Caki2 (cell line): ENCODE measurements around the gene RNLS. TPM values are rescaled to one million over a fixed set of nuclear protein-coding genes. Genes with fewer than 3 reads are reported as not detected.

ENCODE experiments used
- DNase-seq: peaks from one replicate; pipeline ENCODE4 v3.0.0-alpha.2; 2015; ENCODE audit warnings: low read depth
- in situ Hi-C: cut with HindIII; loops from 2 replicates; pipeline ENCODE4 v1.10.0; 2016; ENCODE audit warnings: low sequenced_read_pairs, low pct_unique_long_range_greater_than_20kb, mixed read lengths
- total RNA-seq: library from RNA; depleted of rRNA; stranded (reverse); fragments of >200 nt; shearing (Covaris generic); gene quantifications from 2 replicates; pipeline ENCODE4 v1.2.3, GENCODE V29; 2014; ENCODE audit warnings: low replicate concordance

Gene RNLS
- total RNA-seq, 1 experiment from 2014 or later: 19.1 TPM

- no peak for DNase-seq
- in situ Hi-C loops: no loop called here
Observed at GRCh38 chr10:88347022-88347421, 236.1 kb downstream of the RNLS start.

GRCh38 chr10:88346144-88346977 lies 236.8 kb downstream of the RNLS start:
- in situ Hi-C loops: no loop called here
- no peak for DNase-seq

- DNase-seq: no peak
- in situ Hi-C loops: no loop called here
Observed at GRCh38 chr10:88343761-88344484, 239.2 kb downstream of the RNLS start.

GRCh38 chr10:88342733-88343310 lies 240.3 kb downstream of the RNLS start:
- in situ Hi-C loops: no loop called here

GRCh38 chr10:88337134-88337533 lies 246.0 kb downstream of the RNLS start:
- in situ Hi-C loops: no loop called here
- DNase-seq: no peak

More at GRCh38 chr10:88342733-88343310, 240.3 kb downstream of the RNLS start:
- DNase-seq: no peak

GRCh38 chr10:88336334-88336733 lies 246.8 kb downstream of the RNLS start:
- in situ Hi-C loops: no loop called here
- no peak for DNase-seq

- in situ Hi-C loops: no loop called here
- DNase-seq: no peak
Observed at GRCh38 chr10:88333248-88333630, 249.9 kb downstream of the RNLS start.

- in situ Hi-C loops: no loop called here
- no peak for DNase-seq
Observed at GRCh38 chr10:88332503-88333247, 250.4 kb downstream of the RNLS start.

- in situ Hi-C loops: no loop called here
- no peak for DNase-seq
Observed at GRCh38 chr10:88330174-88330573, 252.9 kb downstream of the RNLS start.

- in situ Hi-C loops: no loop called here
- DNase-seq: no peak
Observed at GRCh38 chr10:88322324-88323063, 260.6 kb downstream of the RNLS start.

- in situ Hi-C loops: no loop called here
Observed at GRCh38 chr10:88319960-88320517, 263.1 kb downstream of the RNLS start.

GRCh38 chr10:88318803-88319202 lies 264.3 kb downstream of the RNLS start:
- DNase-seq: peak; percentile 6
- in situ Hi-C loops: no loop called here

More at GRCh38 chr10:88319960-88320517, 263.1 kb downstream of the RNLS start:
- DNase-seq: no peak

GRCh38 chr10:88317099-88317498 lies 266.0 kb downstream of the RNLS start:
- in situ Hi-C loops: no loop called here
- DNase-seq: no peak

GRCh38 chr10:88316292-88316861 lies 266.7 kb downstream of the RNLS start:
- in situ Hi-C loops: no loop called here
- DNase-seq: no peak

GRCh38 chr10:88315755-88316154 lies 267.4 kb downstream of the RNLS start:
- no peak for DNase-seq

GRCh38 chr10:88314362-88314761 lies 268.8 kb downstream of the RNLS start:
- in situ Hi-C loops: no loop called here
- no peak for DNase-seq

More at GRCh38 chr10:88315755-88316154, 267.4 kb downstream of the RNLS start:
- in situ Hi-C loops: no loop called here

GRCh38 chr10:88313878-88314277 lies 269.2 kb downstream of the RNLS start:
- no peak for DNase-seq
- in situ Hi-C loops: no loop called here
